Stimulated activated CD4-positive, alpha-beta T cell treated with anti-CD3 and anti-CD28 coated beads, Interleukin-2, amount 100 ng/mL, for 24 hours (primary cell): Measurements from ENCODE around the gene HJURP.

Experiments used
- DNase-seq, 2 donors: peaks; one replicate each; pipeline ENCODE4 v3.0.0-alpha.2; 2020

HJURP gene

GRCh38 chr2:233791883-233792329, 62.4 kb downstream of the HJURP start:
- peak in 1 of 2 donors; percentile 6 for DNase-seq

- peak in 1 of 2 donors; percentile 9 for DNase-seq
Measured at GRCh38 chr2:233791151-233791882, 63.0 kb downstream of the HJURP start.

GRCh38 chr2:233789554-233789953, 64.8 kb downstream of the HJURP start:
- peak in 1 of 2 donors; percentile 16 for DNase-seq
